ENCODE results near the gene RFX1. TPM values are rescaled to one million over a fixed set of nuclear protein-coding genes. Genes with fewer than 3 reads are reported as not detected.

The RFX1 gene
- polyA plus RNA-seq, 1 donor from 2014 or later, result 2.2 TPM

- Histone ChIP-seq H3K9ac (ENCODE audit: low read length) (no peak overlapping the region), H3K9me2 (ENCODE audit: insufficient read depth, low read length) (no peaks in the 10 kb centered on the region), H2AFZ (ENCODE audit: low read depth, low read length) (no peak overlapping the region), H3K79me2 (replicated peaks; ENCODE audit: insufficient read depth, low read length) (peaks cover 27% of the 10 kb centered on the region), H3F3A (ENCODE audit: insufficient read depth, low read length, poor library complexity, severe bottlenecking) (no peaks in the 10 kb centered on the region), H3K4me2 (ENCODE audit: low read length) (no peak overlapping the region), H3K27ac (ENCODE audit: low read length) (peak overlapping the region; percentile 98), H3K9me3 (ENCODE audit: low read length) (no peaks in the 10 kb centered on the region), H4K20me1 (ENCODE audit: insufficient read depth) (no peaks in the 10 kb centered on the region), H3K27me3 (ENCODE audit: insufficient read depth, low read depth, low read length) (no peaks in the 10 kb centered on the region), H3K4me3 (ENCODE audit: low read length) (peak overlapping the region; percentile 74), H3K36me3 (ENCODE audit: insufficient read depth, low read length) (no peaks in the 10 kb centered on the region)
- TF ChIP-seq SMC3 (conservative IDR thresholded peaks at IDR 0.05; ENCODE audit: poor library complexity) (no peak), RAD21 (conservative IDR thresholded peaks at IDR 0.05) (no peak), POLR2AphosphoS5 (IDR thresholded peaks at IDR 0.05) (no peak), TAF1 (IDR thresholded peaks at IDR 0.05; ENCODE audit: low read depth) (no peak), REST (IDR thresholded peaks at IDR 0.05; ENCODE audit: borderline replicate concordance) (no peak), CTCF (IDR thresholded peaks at IDR 0.05; ENCODE audit: poor library complexity, severe bottlenecking) (no peak), MXI1 (conservative IDR thresholded peaks at IDR 0.05; ENCODE audit: poor library complexity, severe bottlenecking) (no peak), EZH2 (IDR thresholded peaks at IDR 0.05; ENCODE audit: borderline replicate concordance, insufficient read depth, low read length, poor library complexity, severe bottlenecking) (no peak), EP300 (conservative IDR thresholded peaks at IDR 0.05; ENCODE audit: poor library complexity, severe bottlenecking) (no peak)
Observed at GRCh38 chr19:14004619-14005348, 1.3 kb downstream of the RFX1 start.

GRCh38 chr19:14003251-14004055 is 2.7 kb downstream of the RFX1 start:
- no peaks in the 10 kb centered on the region for H3F3A ChIP-seq (ENCODE audit: insufficient read depth, low read length, poor library complexity, severe bottlenecking)
- H3K4me2 ChIP-seq (ENCODE audit: low read length), result no peak overlapping the region
- no peak overlapping the region for H3K4me3 ChIP-seq (ENCODE audit: low read length)
- no peaks in the 10 kb centered on the region for H3K27me3 ChIP-seq (ENCODE audit: insufficient read depth, low read depth, low read length)
- no peaks in the 10 kb centered on the region for H4K20me1 ChIP-seq (ENCODE audit: insufficient read depth)
- no peak overlapping the region for H2AFZ ChIP-seq (ENCODE audit: low read depth, low read length)
- peaks cover 37% of the 10 kb centered on the region for H3K79me2 ChIP-seq (replicated peaks; ENCODE audit: insufficient read depth, low read length)
- no peak for TF ChIP-seq TAF1 (IDR thresholded peaks at IDR 0.05; ENCODE audit: low read depth)
- no peak for TF ChIP-seq CTCF (IDR thresholded peaks at IDR 0.05; ENCODE audit: poor library complexity, severe bottlenecking)
- no peak for TF ChIP-seq SMC3 (conservative IDR thresholded peaks at IDR 0.05; ENCODE audit: poor library complexity)
- TF ChIP-seq EZH2 (IDR thresholded peaks at IDR 0.05; ENCODE audit: borderline replicate concordance, insufficient read depth, low read length, poor library complexity, severe bottlenecking), result no peak
- no peak for TF ChIP-seq EP300 (conservative IDR thresholded peaks at IDR 0.05; ENCODE audit: poor library complexity, severe bottlenecking)
- TF ChIP-seq POLR2AphosphoS5 (IDR thresholded peaks at IDR 0.05), result no peak
- TF ChIP-seq MXI1 (conservative IDR thresholded peaks at IDR 0.05; ENCODE audit: poor library complexity, severe bottlenecking), result no peak
- TF ChIP-seq RAD21 (conservative IDR thresholded peaks at IDR 0.05), result no peak
- TF ChIP-seq REST (IDR thresholded peaks at IDR 0.05; ENCODE audit: borderline replicate concordance), result no peak
- H3K9me3 ChIP-seq (ENCODE audit: low read length), result peaks cover 7% of the 10 kb centered on the region
- no peaks in the 10 kb centered on the region for H3K9me2 ChIP-seq (ENCODE audit: insufficient read depth, low read length)
- no peak overlapping the region for H3K27ac ChIP-seq (ENCODE audit: low read length)
- no peak overlapping the region for H3K9ac ChIP-seq (ENCODE audit: low read length)
- no peaks in the 10 kb centered on the region for H3K36me3 ChIP-seq (ENCODE audit: insufficient read depth, low read length)

All from neural cell (in vitro differentiated cells).